ENCODE measurements around the gene TRHDE.

TRHDE gene

DNA sequence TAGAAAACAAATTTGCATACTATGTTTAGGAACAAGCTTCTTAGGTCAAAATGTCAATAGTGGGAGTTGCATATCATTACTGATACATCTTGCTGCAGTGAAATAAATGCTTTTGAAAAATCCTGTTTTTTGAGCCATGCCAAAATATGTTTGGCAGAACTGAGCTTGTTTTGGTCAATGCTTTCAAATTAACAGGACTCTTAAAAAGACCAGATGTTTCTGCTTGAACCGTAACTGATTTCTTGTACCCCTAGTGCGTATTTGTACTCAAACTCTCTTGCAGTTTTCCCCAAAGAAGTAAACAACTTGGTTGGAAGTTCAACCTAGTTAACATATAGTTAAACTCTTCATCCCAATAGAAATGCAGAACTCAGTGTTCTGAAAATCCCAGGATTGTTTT is 3.4 kb downstream of the TRHDE start:
- FAIRE-seq, result no peak

- FAIRE-seq, result no peak
Observed at GRCh38 chr12:72276181-72276805, 4.1 kb downstream of the TRHDE start.

- FAIRE-seq, result no peak
Observed at GRCh38 chr12:72277415-72277814, 5.2 kb downstream of the TRHDE start.

- FAIRE-seq, result no peak
Observed at GRCh38 chr12:72278894-72279293, 6.7 kb downstream of the TRHDE start.

DNA sequence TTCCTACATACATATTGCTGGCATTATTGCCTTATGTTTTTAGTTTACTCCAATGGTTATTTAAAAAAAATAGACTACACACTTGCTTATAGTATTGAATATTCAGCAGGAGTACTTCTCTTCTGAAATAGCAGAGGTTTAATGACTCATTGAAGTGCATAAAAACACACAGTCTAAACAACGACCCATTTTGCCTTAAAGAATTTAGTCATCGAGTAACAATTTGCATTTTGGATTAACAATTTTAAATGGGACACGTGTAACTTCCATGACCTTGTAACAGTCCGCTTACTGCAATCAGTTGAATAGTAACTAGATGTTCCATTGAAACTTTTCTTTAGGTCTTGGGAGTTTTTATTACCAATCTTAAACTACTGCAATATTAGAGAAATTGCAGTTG is 9.0 kb downstream of the TRHDE start:
- no peak for FAIRE-seq

GRCh38 chr12:72282721-72283120 is 10.6 kb downstream of the TRHDE start:
- no peak for FAIRE-seq

GRCh38 chr12:72285861-72286260 is 13.7 kb downstream of the TRHDE start:
- FAIRE-seq, result no peak

- no peak for FAIRE-seq
Observed at GRCh38 chr12:72286526-72286925, 14.4 kb downstream of the TRHDE start.

GRCh38 chr12:72288436-72288835 is 16.3 kb downstream of the TRHDE start:
- FAIRE-seq, result no peak

DNA sequence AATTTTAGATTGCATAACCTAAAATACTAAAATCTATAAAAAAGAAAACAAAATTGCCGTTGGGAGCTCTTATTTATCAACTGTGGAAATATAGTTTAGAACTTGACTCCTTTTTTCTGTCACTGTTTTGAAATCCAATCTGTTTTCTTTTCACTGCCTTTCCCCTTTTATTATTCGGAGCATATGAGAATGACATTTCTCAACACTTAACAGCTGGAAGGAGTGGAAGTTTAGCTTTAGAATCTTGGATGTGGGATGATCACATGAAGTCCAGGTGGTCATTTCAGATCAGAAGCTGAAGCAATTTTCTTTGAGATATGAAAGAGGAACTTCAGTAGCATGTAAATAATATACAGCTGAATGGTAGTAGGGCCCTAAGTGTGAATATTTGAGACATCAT is 16.7 kb downstream of the TRHDE start:
- FAIRE-seq, result no peak

DNA sequence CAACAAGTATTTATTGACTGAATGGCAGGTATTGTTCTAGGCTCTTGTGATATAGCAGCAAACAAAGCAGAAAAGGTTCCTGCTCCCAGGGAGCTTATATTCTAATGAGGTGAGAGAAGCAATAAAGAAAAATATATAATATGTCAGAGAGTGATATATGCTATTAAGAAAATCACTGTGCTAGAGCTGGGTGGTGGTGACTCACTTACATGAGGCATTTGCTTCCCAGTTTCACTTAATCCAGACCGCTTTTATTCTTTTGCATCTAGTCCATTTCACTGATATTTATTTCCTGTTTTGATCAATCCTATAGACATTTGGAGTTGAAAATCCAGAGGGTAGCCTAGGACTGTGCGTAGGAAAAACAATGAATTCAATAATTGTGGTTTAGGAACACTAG is 17.5 kb downstream of the TRHDE start:
- FAIRE-seq, result no peak

- FAIRE-seq, result no peak
Observed at GRCh38 chr12:72291175-72291574, 19.0 kb downstream of the TRHDE start.

DNA sequence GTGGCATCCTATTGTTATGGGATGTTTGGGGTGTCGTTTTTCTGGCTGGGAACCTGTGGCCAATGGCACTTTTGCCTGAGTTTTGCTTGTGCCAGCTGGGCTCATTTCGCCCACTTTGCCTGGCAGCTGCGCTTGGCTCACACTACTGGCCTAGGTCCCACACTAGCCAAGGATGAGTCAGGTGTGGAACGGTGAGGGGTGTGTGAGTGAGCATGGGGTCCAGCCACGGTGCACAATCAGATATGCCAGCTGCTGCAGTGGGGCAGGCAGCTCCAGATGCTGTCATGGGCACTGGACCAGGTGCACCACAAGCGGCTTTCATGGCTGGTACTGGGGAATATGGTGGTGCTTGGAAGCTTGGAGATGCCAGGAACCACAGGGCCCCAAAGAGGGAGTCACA is 21.5 kb downstream of the TRHDE start:
- no peak for FAIRE-seq

DNA sequence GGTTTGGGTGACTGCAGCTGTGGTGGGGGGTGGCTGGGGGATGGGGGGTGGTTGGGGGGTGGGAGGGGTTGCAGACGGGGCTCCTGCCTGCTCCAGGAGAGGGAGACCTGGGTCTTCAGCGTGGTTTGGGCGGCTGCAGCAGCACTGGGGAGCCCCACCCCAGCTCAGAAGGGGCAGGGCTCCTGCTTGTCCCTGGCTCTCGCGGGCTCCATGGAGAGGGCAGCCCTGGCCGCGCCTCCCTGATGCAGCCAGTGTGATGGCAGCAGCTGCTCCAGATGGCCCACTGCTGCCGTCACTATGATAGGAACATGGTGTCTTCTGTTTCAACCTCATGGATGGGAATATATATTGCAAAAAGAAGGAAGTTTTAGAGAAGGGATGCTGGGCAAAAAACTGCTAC is 22.9 kb downstream of the TRHDE start:
- FAIRE-seq, result no peak

- FAIRE-seq, result no peak
Observed at GRCh38 chr12:72295744-72296143, 23.6 kb downstream of the TRHDE start.

DNA sequence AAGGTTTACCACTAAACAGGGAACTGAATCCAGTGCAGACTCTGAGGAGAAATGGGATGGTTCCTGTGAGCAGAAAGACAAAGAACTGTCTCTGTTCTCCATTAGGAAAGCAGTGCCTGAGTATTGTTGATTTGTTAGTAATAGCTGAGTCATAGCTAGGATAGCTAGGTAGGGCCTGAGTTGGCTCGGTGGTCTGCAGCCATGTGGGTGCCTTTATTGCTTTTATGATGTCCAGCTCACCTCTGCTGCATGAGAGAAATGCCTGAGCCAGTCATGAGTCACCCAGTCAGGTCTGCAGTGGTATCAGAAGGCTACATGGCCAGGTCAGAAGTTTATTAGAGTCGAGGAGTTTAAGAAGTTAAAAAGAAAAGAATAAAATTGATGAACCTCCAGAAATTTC is 24.2 kb downstream of the TRHDE start:
- FAIRE-seq, result no peak

GRCh38 chr12:72297666-72298065 is 25.5 kb downstream of the TRHDE start:
- FAIRE-seq, result no peak

- no peak for FAIRE-seq
Observed at GRCh38 chr12:72300728-72301127, 28.6 kb downstream of the TRHDE start.

DNA sequence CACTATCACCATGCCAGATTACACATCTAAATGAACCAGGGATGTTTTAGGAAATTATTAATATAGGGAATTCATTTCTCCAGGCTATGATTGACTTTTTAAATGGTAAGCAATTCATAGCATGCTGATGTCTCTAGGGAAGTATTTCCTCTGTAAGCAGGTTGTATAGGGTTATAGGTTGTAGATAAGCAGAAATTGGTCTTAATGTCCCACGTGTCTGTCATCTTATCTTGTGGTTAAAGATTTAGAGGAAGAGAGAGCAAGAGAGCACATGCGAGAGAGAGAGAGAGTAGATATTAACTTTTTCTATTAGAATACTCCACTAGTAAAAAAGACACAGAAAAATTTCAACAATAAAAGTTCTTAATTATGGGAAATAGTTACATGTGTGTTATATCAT is 32.6 kb downstream of the TRHDE start:
- no peak for FAIRE-seq

- FAIRE-seq, result no peak
Observed at GRCh38 chr12:72307229-72307628, 35.1 kb downstream of the TRHDE start.

GRCh38 chr12:72311946-72312345 is 39.8 kb downstream of the TRHDE start:
- no peak for FAIRE-seq

- FAIRE-seq, result no peak
Observed at GRCh38 chr12:72313806-72314205, 41.6 kb downstream of the TRHDE start.

DNA sequence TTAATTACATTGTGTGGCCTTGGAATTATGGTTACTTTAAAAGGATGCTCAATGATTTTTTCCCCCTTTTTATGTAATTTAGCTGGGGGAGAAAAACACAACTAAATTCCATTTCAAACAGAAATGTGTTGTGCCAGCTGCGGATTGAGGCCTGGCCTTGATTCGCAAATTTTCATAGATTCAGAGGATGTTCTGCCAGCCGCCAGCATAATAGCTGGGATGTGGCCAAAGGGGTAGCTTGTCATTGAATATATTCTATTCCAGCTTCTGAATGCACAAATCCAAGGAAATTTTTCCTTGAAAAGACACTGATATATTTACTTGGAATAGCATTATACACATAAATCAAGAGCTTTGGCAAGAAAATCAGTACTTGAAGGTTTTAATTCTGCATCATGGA is 43.7 kb downstream of the TRHDE start:
- no peak for FAIRE-seq

DNA sequence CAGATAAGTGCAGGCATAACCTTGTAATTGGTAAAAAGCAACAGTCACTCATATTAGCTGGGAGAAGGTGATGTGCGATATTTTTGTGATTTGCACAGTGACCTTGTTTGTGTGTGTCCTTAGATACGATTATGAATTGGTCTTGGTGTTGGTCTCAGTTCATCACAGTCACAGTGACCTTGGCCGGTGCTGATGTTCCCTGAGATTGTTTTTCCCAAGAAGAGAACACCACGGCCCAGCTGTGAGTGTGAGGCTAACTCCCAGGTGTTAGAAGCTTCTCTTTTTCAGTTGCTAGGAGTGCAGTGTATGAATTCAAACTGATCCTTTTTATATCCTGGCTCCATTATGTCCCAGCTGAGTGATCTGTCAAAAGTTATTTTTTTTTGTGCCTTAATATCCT is 46.2 kb downstream of the TRHDE start:
- FAIRE-seq, result no peak

- FAIRE-seq, result no peak
Observed at GRCh38 chr12:72323881-72324280, 51.7 kb downstream of the TRHDE start.

DNA sequence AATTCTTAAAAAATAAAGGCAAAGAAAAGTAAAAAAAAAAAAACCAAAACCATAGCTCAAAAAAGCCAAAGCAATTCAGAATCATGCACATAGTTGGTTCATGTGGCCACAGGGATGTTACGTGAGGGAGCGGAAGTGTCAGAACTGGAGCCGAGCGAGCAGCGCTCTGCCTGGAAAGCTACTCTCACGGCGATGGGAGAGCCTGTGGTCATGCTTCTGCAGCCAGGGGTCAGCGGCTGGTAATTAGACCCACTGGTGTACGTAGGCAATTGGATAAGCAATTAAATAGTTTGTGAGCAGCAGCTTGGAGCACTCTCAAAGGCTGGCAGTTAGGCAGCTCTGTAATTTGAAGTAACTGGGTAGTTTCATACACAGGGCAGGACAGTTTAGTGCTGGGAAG is 58.1 kb downstream of the TRHDE start:
- FAIRE-seq, result no peak
